H1 (cell line): ENCODE data around the gene MOSMO. TPM values are rescaled to one million over a fixed set of nuclear protein-coding genes. Genes with fewer than 3 reads are reported as not detected.

Experiments
- CHD1 ChIP-seq: IDR thresholded peaks from 2 replicates; pipeline ENCODE4 v1.6.1; 2012; ENCODE audit warnings: low read depth, low read length, improper control_type of control experiment
- CHD7 ChIP-seq: fragments of 300-600 bp; sonication (generic); IDR thresholded peaks from 2 replicates; pipeline ENCODE4 v1.7.1; 2012; ENCODE audit warnings: low read length, moderate library complexity, mild to moderate bottlenecking, inconsistent platforms; ENCODE audit not compliant: insufficient replicate concordance
- polyA plus RNA-seq, 7 experiments: library from polyadenylated mRNA; depleted of rRNA in 3 of 7; stranded (reverse) in 5 of 7; unstranded in 2 of 7; fragments of >200 nt in 5 of 7; fragments of 200-250 nt in 2 of 7; gene quantifications; 1 replicate in 5 of 7; 2 replicates in 1 of 7; 4 replicates in 1 of 7; pipeline versions ENCODE4 v1.2.1 to v1.2.3, GENCODE V29; 2011 to 2013; ENCODE audit warnings: missing spikeins in 2 of 7, mixed read lengths in 2 of 7
- total RNA-seq: library from RNA; stranded (reverse); fragmentation: NEBNext Ultra II Directional; extraction: Animal tissue kit (Norgen Biotek cat#: 25700); gene quantifications from 2 replicates; pipeline ENCODE4 v1.2.1, GENCODE V29; 2021

MOSMO gene
- total and polyA plus RNA-seq, 2 of the 8 experiments (the other 6 are each of a cell fraction or from before 2014, with no cell fraction given) = 8.6 to 14.8 TPM

- no peak for TF ChIP-seq CHD7
- TF ChIP-seq CHD1 = no peak
- TF ChIP-seq, all 59 proteins: peak for 0
Measured at GRCh38 chr16:22075043-22075757, 67.3 kb downstream of the MOSMO start (continued).
